Astrocyte of the spinal cord (primary cell): Measurements from ENCODE around the gene ZSCAN5B.
"Not testable (repeated sequence)": the region's sequence is repeated elsewhere in the genome, so short reads cannot be mapped to it uniquely, and the experiment has no call there.

Experiments used
- DNase-seq: peaks from one replicate; pipeline ENCODE4 v3.0.0; 2011; ENCODE audit warnings: low read depth, low spot score
- H3K4me3 ChIP-seq: 2 replicates; pipeline ENCODE4 v1.5.1; 2011; ENCODE audit warnings: low read depth, mild to moderate bottlenecking, low read length, moderate library complexity
- CTCF ChIP-seq: IDR thresholded peaks from 2 replicates; pipeline ENCODE4 v1.5.1; 2012; ENCODE audit warnings: low read depth, mild to moderate bottlenecking, low read length, inconsistent platforms
- in situ Hi-C: cut with HindIII; loops from 2 replicates; pipeline ENCODE4 v1.10.0; 2017; ENCODE audit warnings: low sequenced_read_pairs

ZSCAN5B gene

DNA sequence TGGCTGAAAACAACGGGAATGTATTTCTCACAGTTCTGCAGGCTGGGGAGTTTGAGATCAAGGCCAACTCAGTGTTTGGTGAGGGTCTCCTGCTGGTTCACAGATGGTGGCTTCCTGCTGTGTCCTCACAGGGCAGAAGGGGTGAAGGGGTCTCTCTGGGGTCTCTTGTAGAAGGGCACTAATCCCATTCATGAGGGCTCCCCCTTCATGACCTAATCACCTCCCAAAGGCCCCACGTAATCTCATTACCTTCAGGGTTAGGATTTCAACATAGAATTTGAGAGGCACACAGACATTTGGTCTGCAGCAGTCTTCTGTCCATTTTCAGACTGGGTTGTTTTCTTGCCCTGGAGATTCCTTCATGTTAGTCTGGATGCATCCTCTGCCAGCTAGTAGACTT lies 44.9 kb downstream of the ZSCAN5B start:
- no peak for TF ChIP-seq CTCF
- H3K4me3 ChIP-seq, result no peak overlapping the region
- DNase-seq, result no peak
- in situ Hi-C loops, result no loop called here

- in situ Hi-C loops, result no loop called here
These were observed 47.2 kb downstream of the ZSCAN5B start for GRCh38 chr19:56150358-56150757.

DNA sequence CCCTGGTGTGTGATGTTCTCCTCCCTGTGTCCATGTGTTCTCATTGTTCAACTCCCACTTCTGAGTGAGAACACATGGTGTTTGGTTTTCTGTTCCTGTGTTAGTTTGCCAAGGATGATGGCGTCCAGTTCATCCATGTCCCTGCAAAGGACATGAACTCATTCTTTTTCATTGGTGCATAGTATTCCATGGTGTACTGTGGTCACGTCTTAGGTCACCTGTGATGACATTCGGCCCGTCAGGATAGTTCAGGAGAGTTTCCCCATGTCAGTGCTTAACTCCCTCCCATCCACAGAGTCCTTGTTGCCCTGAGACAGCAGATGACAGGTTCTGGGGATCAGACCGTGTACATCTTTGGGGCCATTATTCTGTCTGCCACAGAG lies 47.9 kb downstream of the ZSCAN5B start:
- in situ Hi-C loops, result no loop called here
- TF ChIP-seq CTCF, result no peak
- H3K4me3 ChIP-seq, result no peak overlapping the region
- DNase-seq, result no peak

More at GRCh38 chr19:56150358-56150757, 47.2 kb downstream of the ZSCAN5B start:
- TF ChIP-seq CTCF, result no peak
- no peak overlapping the region for H3K4me3 ChIP-seq
- DNase-seq, result no peak

- in situ Hi-C loops, H3K4me3 ChIP-seq: not testable (repeated sequence)
These were observed 48.5 kb downstream of the ZSCAN5B start for GRCh38 chr19:56148955-56149655.

DNA sequence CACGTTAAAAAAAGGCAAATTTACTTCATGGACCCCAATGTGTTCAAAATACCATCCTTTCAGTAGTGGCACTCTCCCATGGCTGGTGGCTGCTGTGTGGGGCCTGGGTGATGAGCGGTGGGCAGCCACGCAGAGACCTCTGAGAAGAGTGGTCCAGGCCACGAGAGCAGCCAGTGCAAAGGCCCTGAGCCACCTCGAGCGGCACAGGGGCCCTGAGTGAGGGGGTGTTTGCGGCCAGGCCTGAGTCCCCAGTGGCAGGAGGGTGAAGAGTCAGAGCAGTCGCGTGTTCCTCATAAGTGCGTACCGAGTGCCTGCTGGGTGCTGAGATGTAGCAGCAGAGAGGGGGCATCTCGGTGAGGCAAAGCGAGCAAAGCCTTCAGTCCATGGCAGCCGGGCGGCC lies 49.5 kb downstream of the ZSCAN5B start:
- no peak for TF ChIP-seq CTCF
- in situ Hi-C loops, result no loop called here
- no peak for DNase-seq
- no peak overlapping the region for H3K4me3 ChIP-seq

More at GRCh38 chr19:56148955-56149655, 48.5 kb downstream of the ZSCAN5B start:
- not testable (repeated sequence) for DNase-seq

- DNase-seq, result no peak
- no peak overlapping the region for H3K4me3 ChIP-seq
- TF ChIP-seq CTCF, result no peak
- in situ Hi-C loops, result no loop called here
These were observed 50.3 kb downstream of the ZSCAN5B start for GRCh38 chr19:56147307-56147706.

- no peak for DNase-seq
- H3K4me3 ChIP-seq, result no peak overlapping the region
- in situ Hi-C loops, result no loop called here
- no peak for TF ChIP-seq CTCF
These were observed 50.7 kb downstream of the ZSCAN5B start for GRCh38 chr19:56146904-56147303.
